ENCODE data around the gene RRAGC.

- TF ChIP-seq CTCF (IDR thresholded peaks at IDR 0.05): no peak
- TF ChIP-seq POLR2A (IDR thresholded peaks at IDR 0.05): no peak
- TF ChIP-seq EP300 (IDR thresholded peaks at IDR 0.05): no peak
These were observed 6.8 kb downstream of the RRAGC start for GRCh38 chr1:38852780-38853179.
